ENCODE results near the gene MLN.

MLN gene

GRCh38 chr6:33746651-33747100 lies 57.1 kb downstream of the MLN start, which contains the start of gene IP6K3:
IP6K3 (minus strand) TSS chr6:33746905; CDS start chr6:33735476, 11,429 bp downstream.
- TF ChIP-seq, protein P1, sequence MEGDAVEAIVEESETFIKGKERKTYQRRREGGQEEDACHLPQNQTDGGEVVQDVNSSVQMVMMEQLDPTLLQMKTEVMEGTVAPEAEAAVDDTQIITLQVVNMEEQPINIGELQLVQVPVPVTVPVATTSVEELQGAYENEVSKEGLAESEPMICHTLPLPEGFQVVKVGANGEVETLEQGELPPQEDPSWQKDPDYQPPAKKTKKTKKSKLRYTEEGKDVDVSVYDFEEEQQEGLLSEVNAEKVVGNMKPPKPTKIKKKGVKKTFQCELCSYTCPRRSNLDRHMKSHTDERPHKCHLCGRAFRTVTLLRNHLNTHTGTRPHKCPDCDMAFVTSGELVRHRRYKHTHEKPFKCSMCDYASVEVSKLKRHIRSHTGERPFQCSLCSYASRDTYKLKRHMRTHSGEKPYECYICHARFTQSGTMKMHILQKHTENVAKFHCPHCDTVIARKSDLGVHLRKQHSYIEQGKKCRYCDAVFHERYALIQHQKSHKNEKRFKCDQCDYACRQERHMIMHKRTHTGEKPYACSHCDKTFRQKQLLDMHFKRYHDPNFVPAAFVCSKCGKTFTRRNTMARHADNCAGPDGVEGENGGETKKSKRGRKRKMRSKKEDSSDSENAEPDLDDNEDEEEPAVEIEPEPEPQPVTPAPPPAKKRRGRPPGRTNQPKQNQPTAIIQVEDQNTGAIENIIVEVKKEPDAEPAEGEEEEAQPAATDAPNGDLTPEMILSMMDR (IDR thresholded peaks at IDR 0.05; ENCODE audit: low read depth, low read length) = no peak
- no peaks in the 10 kb centered on the region for H3K27me3 ChIP-seq
- peaks cover 19% of the 10 kb centered on the region for H3K4me1 ChIP-seq
- H3K36me3 ChIP-seq = no peaks in the 10 kb centered on the region
- no peaks in the 10 kb centered on the region for H3K9me3 ChIP-seq
- no peak within 1 kb of the TSS for H3K4me3 ChIP-seq (ENCODE audit: low read depth, low read length)
- DNase-seq = no peak

- TF ChIP-seq, protein P1 (IDR thresholded peaks at IDR 0.05; ENCODE audit: low read depth, low read length) = no peak
- DNase-seq = peak; percentile 63
- Histone ChIP-seq H3K36me3 (no peaks in the 10 kb centered on the region), H3K9me3 (no peaks in the 10 kb centered on the region), H3K4me1 (peaks cover 14% of the 10 kb centered on the region), H3K4me3 (ENCODE audit: low read depth, low read length) (no peak overlapping the region), H3K27me3 (no peaks in the 10 kb centered on the region)
These were observed 57.7 kb downstream of the MLN start for GRCh38 chr6:33746036-33746600.

- Histone ChIP-seq H3K27me3 (no peaks in the 10 kb centered on the region), H3K9me3 (no peaks in the 10 kb centered on the region), H3K4me1 (peaks cover 14% of the 10 kb centered on the region), H3K36me3 (no peaks in the 10 kb centered on the region), H3K4me3 (ENCODE audit: low read depth, low read length) (no peak overlapping the region)
- TF ChIP-seq, protein P1 (IDR thresholded peaks at IDR 0.05; ENCODE audit: low read depth, low read length) = no peak
- DNase-seq = no peak
These were observed 58.3 kb downstream of the MLN start for GRCh38 chr6:33745548-33745947.

- DNase-seq = no peak
- no peaks in the 10 kb centered on the region for H3K9me3 ChIP-seq
- TF ChIP-seq, protein P1 (IDR thresholded peaks at IDR 0.05; ENCODE audit: low read depth, low read length) = no peak
- no peak overlapping the region for H3K4me3 ChIP-seq (ENCODE audit: low read depth, low read length)
- H3K27me3 ChIP-seq = no peaks in the 10 kb centered on the region
- H3K36me3 ChIP-seq = no peaks in the 10 kb centered on the region
- H3K4me1 ChIP-seq = peaks cover 14% of the 10 kb centered on the region
These were observed 58.8 kb downstream of the MLN start for GRCh38 chr6:33744895-33745546.
